Lower leg skin (tissue), 4 donors: ENCODE results near the gene LAMB4. TPM values are rescaled to one million over a fixed set of nuclear protein-coding genes. Genes with fewer than 3 reads are reported as not detected.
A peak's percentile ranks its signal among the peaks of the same experiment; 100 is the strongest.

Experiments used
- DNase-seq, 2 donors: peaks; one replicate each; pipeline ENCODE4 v3.0.0-alpha.2; 2019; ENCODE audit warnings: low spot score in 2 of 2
- H3K4me3 ChIP-seq: fragments of 200-600 bp; sonication (generic); 2 replicates; pipeline ENCODE4 v1.5.1; 2017; ENCODE audit warnings: mild to moderate bottlenecking, low read depth; ENCODE audit not compliant: poor library complexity, severe bottlenecking
- CTCF ChIP-seq, 3 donors: fragments of 450-650 bp; IDR thresholded peaks; one replicate each; pipeline ENCODE4 v1.5.1; 2016; ENCODE audit warnings: antibody characterized with exemption in 3 of 3, mild to moderate bottlenecking in 3 of 3, moderate library complexity in 2 of 3
- POLR2A ChIP-seq, 2 donors: fragments of 450-650 bp; IDR thresholded peaks; one replicate each; pipeline ENCODE4 v1.6.1; 2016 to 2017; ENCODE audit warnings: antibody characterized with exemption in 2 of 2, mild to moderate bottlenecking in 1 of 2, moderate library complexity in 1 of 2
- WGBS, 2 donors: methylation state at CpG; one replicate each; pipeline ENCODE4 v1.1.5; 2018; 5-methylcytosine and 5-hydroxymethylcytosine counted together
- intact Hi-C: fragments of 100-400 bp; cut with DNase I; formaldehyde crosslinking; loops from one replicate; pipeline ENCODE4 v1.15.0; 2023; ENCODE audit warnings: low total_unique reads
- total RNA-seq, 4 donors: library from RNA; depleted of rRNA; stranded (reverse); fragments of >200 nt; gene quantifications; one replicate each; pipeline ENCODE4 v1.1.0, GENCODE V29; 2016

The LAMB4 gene
- total RNA-seq, 4 donors from 2014 or later = 125 to 306 (median 156) TPM

DNA sequence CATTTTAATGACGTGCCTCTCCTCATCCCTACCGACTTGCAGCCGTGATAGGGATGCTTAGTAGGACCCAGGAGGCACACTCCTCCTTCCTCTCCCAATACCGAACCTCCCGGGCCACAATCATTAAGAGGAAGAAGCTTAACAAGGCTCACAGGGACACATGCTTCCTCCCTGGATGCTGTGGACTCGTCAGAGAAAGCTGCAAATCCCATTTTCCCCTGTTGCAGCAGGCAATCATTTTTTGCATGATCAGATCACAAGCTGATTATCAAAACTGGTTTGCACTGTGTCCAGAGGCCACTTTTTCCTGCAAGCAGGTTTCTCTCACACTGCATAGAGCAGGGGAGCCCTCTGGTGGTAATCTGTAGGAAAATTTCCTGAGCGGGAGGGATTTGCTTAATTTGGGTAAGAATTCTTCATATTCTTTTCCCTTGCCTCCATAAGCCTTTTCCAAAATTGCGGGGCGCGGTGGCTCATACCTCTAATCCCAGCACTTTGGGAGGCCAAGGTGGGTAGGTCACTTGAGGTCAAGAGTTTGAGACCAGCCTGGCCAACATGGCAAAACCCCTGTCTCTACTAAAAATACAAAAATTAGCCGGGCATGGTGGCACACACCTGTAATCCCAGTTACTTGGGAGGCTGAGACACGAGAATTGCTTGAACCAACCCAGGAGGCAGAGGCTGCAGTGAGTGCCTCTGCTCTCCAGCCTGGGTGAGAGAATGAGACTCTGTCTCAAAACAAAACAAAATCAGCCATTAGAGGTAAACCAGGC, 16.1 kb upstream of the LAMB4 start:
- intact Hi-C loops = loop anchor here (5.0 kb wide), 1 partner anchor 39 kb away; no protein-coding TSS in a partner anchor
- DNase-seq = peak; percentile 61 to 88
- no peak overlapping the region for H3K4me3 ChIP-seq
- no peak for TF ChIP-seq POLR2A (IDR thresholded peaks at IDR 0.05)
- TF ChIP-seq CTCF (IDR thresholded peaks at IDR 0.05) = peak in 1 of 3 donors; percentile 65
- 11 to 15% methylated on average over 12 of the region's 12 CpGs for WGBS, 2 donors

DNA sequence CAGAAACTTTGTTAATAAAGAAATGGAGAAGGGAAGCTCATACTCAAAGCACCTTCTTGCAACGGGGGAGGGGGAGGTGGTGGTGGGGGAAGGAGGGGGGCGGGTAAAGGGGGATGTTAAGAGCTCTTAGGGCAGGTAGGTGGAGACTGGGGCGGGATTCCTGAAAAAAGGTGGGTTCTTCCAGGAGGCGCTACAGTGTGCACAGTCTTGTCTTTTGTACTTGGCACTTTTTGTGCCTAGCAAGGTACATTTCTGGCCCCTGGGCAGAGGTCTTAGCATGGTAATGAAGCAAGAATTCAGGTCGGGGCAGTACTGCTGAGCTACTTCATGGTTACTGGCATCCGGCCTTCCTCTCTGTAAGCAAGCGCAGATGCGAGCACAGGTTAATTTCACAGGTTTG, 15.2 kb upstream of the LAMB4 start:
- intact Hi-C loops = loop anchor here (5.0 kb wide), 1 partner anchor 38 kb away; no protein-coding TSS in a partner anchor
- TF ChIP-seq CTCF (IDR thresholded peaks at IDR 0.05) (no peak), POLR2A (IDR thresholded peaks at IDR 0.05) (no peak)
- peak in 1 of 2 donors; percentile 51 for DNase-seq
- no peak overlapping the region for H3K4me3 ChIP-seq
- 60 to 63% methylated on average over 8 of the region's 8 CpGs for WGBS, 2 donors

DNA sequence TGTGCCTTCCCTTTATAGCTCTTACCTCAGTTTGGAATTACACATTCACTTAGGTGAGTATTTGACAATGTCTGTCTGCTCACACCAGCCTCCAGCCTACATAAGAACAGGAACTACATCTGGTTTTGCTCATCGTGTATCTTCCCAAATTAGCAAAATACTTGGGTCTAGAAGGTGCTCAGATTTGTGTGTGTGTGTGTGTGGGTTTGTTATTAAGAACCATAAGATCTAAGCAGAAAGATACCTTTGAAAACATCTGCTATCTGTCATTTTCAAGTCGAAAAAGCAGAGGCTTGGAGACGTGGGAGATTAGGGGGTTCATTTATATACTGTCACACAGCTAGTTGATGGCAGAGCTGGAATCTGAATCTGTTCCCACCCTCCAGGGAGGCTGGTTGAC, 14.8 kb upstream of the LAMB4 start:
- 37 to 40% methylated on average over 3 of the region's 3 CpGs for WGBS, 2 donors
- intact Hi-C loops = loop anchor here (5.0 kb wide), 1 partner anchor 38 kb away; no protein-coding TSS in a partner anchor
- DNase-seq = no peak
- no peak overlapping the region for H3K4me3 ChIP-seq
- TF ChIP-seq POLR2A (IDR thresholded peaks at IDR 0.05) (no peak), CTCF (IDR thresholded peaks at IDR 0.05) (no peak)

GRCh38 chr7:108143658-108144420, 13.7 kb upstream of the LAMB4 start:
- TF ChIP-seq CTCF (IDR thresholded peaks at IDR 0.05) (no peak), POLR2A (IDR thresholded peaks at IDR 0.05) (no peak)
- WGBS, 2 donors = 95 to 99% methylated on average over 6 of the region's 6 CpGs
- intact Hi-C loops = no loop called here
- DNase-seq = no peak
- no peak overlapping the region for H3K4me3 ChIP-seq

DNA sequence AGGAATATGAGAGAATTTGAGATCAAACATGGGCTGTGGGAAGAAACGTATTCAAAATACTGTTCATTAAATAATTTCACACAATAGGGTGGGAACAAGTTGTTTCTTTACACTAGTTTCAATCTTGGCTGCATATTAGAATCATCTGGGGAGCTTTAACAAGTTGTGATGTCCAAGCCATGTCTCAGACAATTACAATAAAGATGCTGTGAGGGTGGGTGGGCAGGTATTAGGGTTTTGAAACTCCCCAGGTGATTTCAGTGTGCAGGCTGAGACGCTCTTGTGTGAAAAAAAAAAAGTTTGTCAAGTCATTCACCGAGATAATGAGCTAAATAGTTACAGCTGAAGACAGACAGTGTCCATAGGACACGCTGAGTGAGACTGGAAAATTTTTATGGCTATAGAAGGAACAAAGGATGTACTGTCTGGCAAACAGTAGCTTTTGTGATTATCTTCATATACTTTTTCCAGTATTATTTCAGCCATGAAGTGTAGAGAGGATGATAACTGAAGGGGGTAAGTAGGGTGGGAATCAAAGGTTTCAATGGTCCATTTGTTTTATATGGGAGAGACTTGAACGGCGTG, 12.6 kb upstream of the LAMB4 start:
- 77 to 80% methylated on average over 6 of the region's 6 CpGs for WGBS, 2 donors
- no peak for DNase-seq
- intact Hi-C loops = no loop called here
- H3K4me3 ChIP-seq = no peak overlapping the region
- TF ChIP-seq POLR2A (IDR thresholded peaks at IDR 0.05) (no peak), CTCF (IDR thresholded peaks at IDR 0.05) (no peak)
